Measurements from ENCODE around the gene RBCK1.
"Not testable (repeated sequence)": the region's sequence is repeated elsewhere in the genome, so short reads cannot be mapped to it uniquely, and the experiment has no call there.

RBCK1 gene

GRCh38 chr20:371755-372542 lies 36.1 kb upstream of the RBCK1 start:
- TF ChIP-seq CTCF (IDR thresholded peaks at IDR 0.05; ENCODE audit: low read depth, low read length), result no peak
- H3K4me3 ChIP-seq (ENCODE audit: low read depth, low read length), result no peak overlapping the region

- not testable (repeated sequence) for H3K4me3 ChIP-seq (ENCODE audit: low read depth, low read length)
These were observed 35.5 kb upstream of the RBCK1 start for GRCh38 chr20:372543-373082.

GRCh38 chr20:373171-373890 lies 34.8 kb upstream of the RBCK1 start:
- no peak for TF ChIP-seq CTCF (IDR thresholded peaks at IDR 0.05; ENCODE audit: low read depth, low read length)
- H3K4me3 ChIP-seq (ENCODE audit: low read depth, low read length), result no peak overlapping the region

GRCh38 chr20:375265-375889 lies 32.7 kb upstream of the RBCK1 start:
- no peak for TF ChIP-seq CTCF (IDR thresholded peaks at IDR 0.05; ENCODE audit: low read depth, low read length)
- no peak overlapping the region for H3K4me3 ChIP-seq (ENCODE audit: low read depth, low read length)

GRCh38 chr20:376089-376488 lies 32.0 kb upstream of the RBCK1 start:
- no peak overlapping the region for H3K4me3 ChIP-seq (ENCODE audit: low read depth, low read length)
- TF ChIP-seq CTCF (IDR thresholded peaks at IDR 0.05; ENCODE audit: low read depth, low read length), result no peak

- no peak overlapping the region for H3K4me3 ChIP-seq (ENCODE audit: low read depth, low read length)
- TF ChIP-seq CTCF (IDR thresholded peaks at IDR 0.05; ENCODE audit: low read depth, low read length), result no peak
These were observed 31.3 kb upstream of the RBCK1 start for GRCh38 chr20:376750-377149.

GRCh38 chr20:377578-377977 lies 30.5 kb upstream of the RBCK1 start:
- not testable (repeated sequence) for H3K4me3 ChIP-seq (ENCODE audit: low read depth, low read length)

GRCh38 chr20:378961-379336 lies 29.1 kb upstream of the RBCK1 start:
- TF ChIP-seq CTCF (IDR thresholded peaks at IDR 0.05; ENCODE audit: low read depth, low read length), result no peak
- no peak overlapping the region for H3K4me3 ChIP-seq (ENCODE audit: low read depth, low read length)

All from WI38 (cell line).